Astrocyte of the cerebellum (primary cell): Measurements from ENCODE around the gene GAD1.

ENCODE experiments used
- DNase-seq: peaks from one replicate; pipeline ENCODE4 v3.0.0-alpha.2; 2011; ENCODE audit warnings: low read depth
- H3K4me3 ChIP-seq: 2 replicates; pipeline ENCODE4 v1.5.1; 2011; ENCODE audit warnings: mild to moderate bottlenecking, low read depth, low read length, moderate library complexity
- CTCF ChIP-seq: IDR thresholded peaks from 2 replicates; pipeline ENCODE4 v1.5.1; 2012; ENCODE audit warnings: low read length, low read depth, moderate library complexity, mild to moderate bottlenecking; ENCODE audit errors: missing control alignments
- in situ Hi-C: cut with HindIII; loops from 2 replicates; pipeline ENCODE4 v1.10.0; 2017; ENCODE audit warnings: low sequenced_read_pairs

Gene GAD1

GRCh38 chr2:170821531-170822289, 5.0 kb downstream of the GAD1 start:
- TF ChIP-seq CTCF: no peak
- in situ Hi-C loops: loop anchor here (25.0 kb wide), 1 partner anchor 409 kb away; no protein-coding TSS in a partner anchor
- H3K4me3 ChIP-seq: no peak overlapping the region
- no peak for DNase-seq

GRCh38 chr2:170822290-170823087, 5.8 kb downstream of the GAD1 start:
- no peak for DNase-seq
- TF ChIP-seq CTCF: peak; percentile 21
- H3K4me3 ChIP-seq: peak overlapping the region; percentile 21
- in situ Hi-C loops: loop anchor here (25.0 kb wide), 1 partner anchor 410 kb away; no protein-coding TSS in a partner anchor

DNA sequence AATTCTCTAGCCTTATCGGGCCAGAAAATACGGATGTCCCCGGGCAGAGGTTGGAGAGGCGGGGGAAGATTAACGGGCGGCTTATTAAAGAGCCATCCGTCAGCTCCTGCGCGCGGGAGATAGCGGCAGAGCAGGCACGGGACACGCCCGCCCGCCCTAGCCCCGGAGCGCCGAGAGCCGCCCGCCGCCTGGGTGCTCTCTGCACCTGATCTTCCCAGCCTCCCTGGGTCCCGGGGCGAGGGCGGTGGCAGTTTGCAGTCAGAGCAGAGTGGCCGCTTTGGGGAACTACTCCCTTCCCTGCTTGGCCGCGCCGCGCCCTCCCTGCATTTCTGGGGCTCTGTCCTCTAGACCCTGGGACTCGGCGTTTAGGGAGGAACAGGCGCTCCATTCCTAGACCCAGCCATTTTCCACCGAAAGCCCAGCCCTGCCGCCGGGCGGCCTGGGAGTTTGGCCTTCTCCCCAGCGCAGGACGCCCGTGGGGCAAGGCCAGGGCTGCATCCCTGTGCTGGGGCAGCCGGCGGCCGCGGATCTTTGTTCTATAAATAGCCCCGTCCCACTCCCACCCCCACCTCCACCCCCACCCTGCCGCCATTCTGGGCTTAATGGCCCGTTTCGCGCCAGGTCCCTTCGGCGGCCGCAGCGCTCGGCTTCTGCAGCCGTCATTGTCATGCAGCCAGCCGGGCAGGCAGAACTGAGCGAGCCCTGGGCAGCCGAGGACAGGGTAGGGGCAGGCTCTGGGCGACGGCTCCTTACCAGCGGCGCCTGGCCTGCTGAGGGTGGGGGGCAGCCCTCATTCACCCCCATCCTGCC, 6.6 kb downstream of the GAD1 start:
- in situ Hi-C loops: loop anchor here (25.0 kb wide), 1 partner anchor 411 kb away; no protein-coding TSS in a partner anchor
- no peak for DNase-seq
- no peak for TF ChIP-seq CTCF
- peak overlapping the region; percentile 21 for H3K4me3 ChIP-seq

DNA sequence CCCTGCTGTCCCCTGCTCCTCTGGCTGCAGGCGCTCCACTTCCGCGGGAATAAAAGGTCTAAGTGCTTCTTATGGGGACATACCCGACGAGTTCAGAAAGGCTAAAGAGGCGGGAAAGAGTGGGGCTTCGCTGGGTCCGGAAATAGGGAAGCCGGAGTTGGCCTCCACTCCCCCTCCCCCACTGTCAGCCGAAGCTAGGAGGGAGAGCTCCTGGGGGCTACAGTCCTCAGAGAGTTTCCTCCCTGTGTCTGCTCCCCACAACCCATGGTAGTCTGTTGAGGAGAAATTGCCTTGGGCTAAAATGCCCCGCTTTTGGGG, 7.2 kb downstream of the GAD1 start:
- H3K4me3 ChIP-seq: peak overlapping the region; percentile 2
- in situ Hi-C loops: loop anchor here (25.0 kb wide), 1 partner anchor 412 kb away; no protein-coding TSS in a partner anchor
- TF ChIP-seq CTCF: no peak

DNA sequence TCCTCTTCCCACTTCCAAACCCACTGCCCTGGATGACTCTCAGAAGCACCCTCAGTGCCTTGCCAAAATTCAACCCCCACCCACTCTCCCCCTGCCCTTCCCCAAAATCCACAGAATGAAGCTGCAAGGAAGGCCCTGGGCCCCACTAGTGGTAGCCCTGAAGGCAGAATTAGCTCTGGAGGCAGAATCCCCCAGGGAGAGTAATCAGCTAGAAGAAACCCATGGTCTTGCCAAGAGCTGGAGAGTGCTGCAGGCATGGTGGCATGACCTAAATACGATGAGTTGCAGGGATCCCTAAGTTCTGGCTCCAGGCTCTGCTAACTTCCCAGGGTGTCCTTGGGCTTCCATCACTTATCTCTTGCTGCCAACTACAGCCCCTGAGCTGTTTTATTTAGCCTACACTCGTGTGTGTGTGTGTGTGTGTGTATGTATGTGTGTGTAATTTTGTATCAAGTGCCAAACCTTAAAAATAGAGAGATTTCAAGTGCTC, 7.9 kb downstream of the GAD1 start:
- H3K4me3 ChIP-seq: no peak overlapping the region
- DNase-seq: no peak
- in situ Hi-C loops: loop anchor here (25.0 kb wide), 1 partner anchor 412 kb away; no protein-coding TSS in a partner anchor
- no peak for TF ChIP-seq CTCF

More for the DNA sequence above, 7.2 kb downstream of the GAD1 start:
- DNase-seq: no peak

- no peak for TF ChIP-seq CTCF
- no peak overlapping the region for H3K4me3 ChIP-seq
- in situ Hi-C loops: no loop called here
- DNase-seq: no peak
Observed at GRCh38 chr2:170827841-170828532, 11.3 kb downstream of the GAD1 start.
